Suprapubic skin (tissue), 4 donors: ENCODE measurements around the gene CDH4. TPM values are rescaled to one million over a fixed set of nuclear protein-coding genes. Genes with fewer than 3 reads are reported as not detected.

Source experiments
- DNase-seq, 2 donors: peaks; one replicate each; pipeline ENCODE4 v3.0.0-alpha.2; 2019; ENCODE audit warnings: low spot score in 2 of 2
- H3K27ac ChIP-seq: fragments of 200-600 bp; sonication (generic); one replicate; pipeline ENCODE4 v1.5.1; 2019
- H3K27me3 ChIP-seq: fragments of 200-600 bp; sonication (generic); one replicate; pipeline ENCODE4 v1.5.1; 2019
- H3K36me3 ChIP-seq: fragments of 200-600 bp; sonication (generic); one replicate; pipeline ENCODE4 v1.5.1; 2019
- H3K4me1 ChIP-seq: fragments of 200-600 bp; sonication (generic); one replicate; pipeline ENCODE4 v1.5.1; 2019
- H3K4me3 ChIP-seq: fragments of 200-600 bp; sonication (generic); one replicate; pipeline ENCODE4 v1.5.1; 2019; ENCODE audit warnings: mild to moderate bottlenecking
- H3K9me3 ChIP-seq: fragments of 200-600 bp; sonication (generic); one replicate; pipeline ENCODE4 v1.5.1; 2019
- CTCF ChIP-seq, 2 donors: fragments of 200-600 bp in 1 of 2; fragments of 450-650 bp in 1 of 2; sonication (generic) in 1 of 2; IDR thresholded peaks; one replicate each; pipeline ENCODE4 v1.5.1; 2016 to 2019; ENCODE audit warnings: antibody characterized with exemption in 2 of 2, mild to moderate bottlenecking in 1 of 2, moderate library complexity in 1 of 2
- EP300 ChIP-seq: sonication (generic); formaldehyde crosslinking; IDR thresholded peaks from one replicate; pipeline ENCODE4 v1.6.1; 2017; ENCODE audit warnings: antibody characterized with exemption
- POLR2A ChIP-seq, 2 donors: fragments of 450-650 bp; IDR thresholded peaks; one replicate each; pipeline ENCODE4 v1.6.1; 2017; ENCODE audit warnings: antibody characterized with exemption in 2 of 2, mild to moderate bottlenecking in 2 of 2, moderate library complexity in 2 of 2
- POLR2AphosphoS5 ChIP-seq, 3 donors: sonication (generic); formaldehyde crosslinking; IDR thresholded peaks; one replicate each; pipeline ENCODE4 v1.6.1; 2017; ENCODE audit warnings: antibody characterized with exemption in 3 of 3
- WGBS: methylation state at CpG from one replicate; pipeline ENCODE4 v1.1.5; 2018; 5-methylcytosine and 5-hydroxymethylcytosine counted together
- total RNA-seq, 4 donors: library from RNA; depleted of rRNA; stranded (reverse); fragments of >200 nt; gene quantifications; one replicate each; pipeline ENCODE4 v1.1.0, GENCODE V29; 2016

CDH4 gene
- total RNA-seq, 4 donors from 2014 or later, result 0.91 to 5.9 (median 2.6) TPM

GRCh38 chr20:61582196-61582923 lies 330.3 kb downstream of the CDH4 start:
- Histone ChIP-seq H3K36me3 (no peaks in the 10 kb centered on the region), H3K4me3 (no peak overlapping the region), H3K27ac (no peak overlapping the region), H3K9me3 (no peaks in the 10 kb centered on the region), H3K27me3 (peaks cover 37% of the 10 kb centered on the region), H3K4me1 (no peaks in the 10 kb centered on the region)
- TF ChIP-seq POLR2AphosphoS5 (IDR thresholded peaks at IDR 0.05), result no peak
- TF ChIP-seq POLR2A (IDR thresholded peaks at IDR 0.05), result no peak
- TF ChIP-seq EP300, result no peak
- no peak for TF ChIP-seq CTCF (IDR thresholded peaks at IDR 0.05)
- WGBS, result 80% methylated on average over 13 of the region's 15 CpGs
- DNase-seq, result no peak

GRCh38 chr20:61583356-61583755 lies 331.3 kb downstream of the CDH4 start:
- 80% methylated on average over 9 of the region's 9 CpGs for WGBS
- no peak for DNase-seq
- no peaks in the 10 kb centered on the region for H3K36me3 ChIP-seq
- H3K27me3 ChIP-seq, result peaks cover 41% of the 10 kb centered on the region
- TF ChIP-seq EP300, result no peak
- TF ChIP-seq POLR2A (IDR thresholded peaks at IDR 0.05), result no peak
- TF ChIP-seq CTCF (IDR thresholded peaks at IDR 0.05), result no peak
- no peak for TF ChIP-seq POLR2AphosphoS5 (IDR thresholded peaks at IDR 0.05)
- no peak overlapping the region for H3K27ac ChIP-seq
- peaks cover 1% of the 10 kb centered on the region for H3K4me1 ChIP-seq
- no peak overlapping the region for H3K4me3 ChIP-seq
- H3K9me3 ChIP-seq, result no peaks in the 10 kb centered on the region

- TF ChIP-seq POLR2AphosphoS5 (IDR thresholded peaks at IDR 0.05), result no peak
- TF ChIP-seq POLR2A (IDR thresholded peaks at IDR 0.05), result no peak
- TF ChIP-seq CTCF (IDR thresholded peaks at IDR 0.05), result no peak
- TF ChIP-seq EP300, result no peak
- 25% methylated on average over 4 of the region's 10 CpGs for WGBS
- Histone ChIP-seq H3K27ac (no peak overlapping the region), H3K4me3 (no peak overlapping the region), H3K4me1 (peaks cover 11% of the 10 kb centered on the region), H3K36me3 (no peaks in the 10 kb centered on the region), H3K9me3 (no peaks in the 10 kb centered on the region), H3K27me3 (peaks cover 41% of the 10 kb centered on the region)
- no peak for DNase-seq
Measured at GRCh38 chr20:61584851-61585250, 332.8 kb downstream of the CDH4 start.

GRCh38 chr20:61585764-61586163 lies 333.7 kb downstream of the CDH4 start:
- 95% methylated on average over 2 of the region's 2 CpGs for WGBS
- peaks cover 11% of the 10 kb centered on the region for H3K4me1 ChIP-seq
- H3K36me3 ChIP-seq, result no peaks in the 10 kb centered on the region
- H3K4me3 ChIP-seq, result no peak overlapping the region
- no peak overlapping the region for H3K27ac ChIP-seq
- DNase-seq, result no peak
- H3K9me3 ChIP-seq, result no peaks in the 10 kb centered on the region
- H3K27me3 ChIP-seq, result peaks cover 47% of the 10 kb centered on the region
- no peak for TF ChIP-seq CTCF (IDR thresholded peaks at IDR 0.05)
- TF ChIP-seq EP300, result no peak
- TF ChIP-seq POLR2AphosphoS5 (IDR thresholded peaks at IDR 0.05), result no peak
- TF ChIP-seq POLR2A (IDR thresholded peaks at IDR 0.05), result no peak

GRCh38 chr20:61587036-61587435 lies 335.0 kb downstream of the CDH4 start:
- H3K27ac ChIP-seq, result no peak overlapping the region
- H3K9me3 ChIP-seq, result peaks cover 2% of the 10 kb centered on the region
- no peak for DNase-seq
- H3K4me3 ChIP-seq, result no peak overlapping the region
- WGBS, result 80% methylated on average over 7 of the region's 7 CpGs
- peaks cover 39% of the 10 kb centered on the region for H3K27me3 ChIP-seq
- no peak for TF ChIP-seq EP300
- no peak for TF ChIP-seq POLR2AphosphoS5 (IDR thresholded peaks at IDR 0.05)
- no peak for TF ChIP-seq POLR2A (IDR thresholded peaks at IDR 0.05)
- TF ChIP-seq CTCF (IDR thresholded peaks at IDR 0.05), result no peak
- H3K36me3 ChIP-seq, result no peaks in the 10 kb centered on the region
- H3K4me1 ChIP-seq, result peaks cover 11% of the 10 kb centered on the region
